H1 (cell line): ENCODE measurements around the gene SNCAIP. TPM values are rescaled to one million over a fixed set of nuclear protein-coding genes. Genes with fewer than 3 reads are reported as not detected.

ENCODE experiments used
- CTCF ChIA-PET: fragments of 300-600 bp; sonication (Branson Sonifier 250); formaldehyde crosslinking; loops from one replicate; lab custom pipeline; 2021; ENCODE audit not compliant: partially characterized antibody; lab: Charles Lee
- POLR2A ChIA-PET: fragments of 300-600 bp; sonication (Branson Sonifier 250); formaldehyde crosslinking; loops from one replicate; lab custom pipeline; 2021; ENCODE audit warnings: inconsistent platforms; ENCODE audit not compliant: partially characterized antibody; lab: Charles Lee
- DNase-seq, 2 experiments: peaks; one replicate each; pipeline versions ENCODE4 v3.0.0 to v3.0.0-alpha.2; 2010 to 2022; ENCODE audit warnings: low spot score in 2 of 2, low read depth in 1 of 2, mixed read lengths in 1 of 2
- FAIRE-seq: peaks from 2 replicates; lab custom pipeline; 2011; peaks lifted over from hg19 to GRCh38; lab: Jason Lieb, UNC
- H2AFZ ChIP-seq: 2 replicates; pipeline ENCODE4 v1.8.1; 2012; ENCODE audit warnings: low read length, inconsistent platforms
- H2AK5ac ChIP-seq: 2 replicates; pipeline ENCODE4 v1.6.1; 2013; ENCODE audit warnings: low read depth, low read length
- H2BK120ac ChIP-seq: replicated peaks from 2 replicates; pipeline ENCODE3; 2013; ENCODE audit warnings: low read depth, low read length, inconsistent platforms
- H2BK12ac ChIP-seq: 2 replicates; pipeline ENCODE4 v1.6.1; 2013; ENCODE audit warnings: low read depth, low read length
- H2BK15ac ChIP-seq: 2 replicates; pipeline ENCODE4 v1.6.1; 2013; ENCODE audit warnings: low read length
- H2BK20ac ChIP-seq: 2 replicates; pipeline ENCODE4 v1.6.1; 2013; ENCODE audit warnings: low read length
- H2BK5ac ChIP-seq: 2 replicates; pipeline ENCODE4 v1.6.1; 2013; ENCODE audit warnings: low read depth, low read length
- H3K14ac ChIP-seq: 2 replicates; pipeline ENCODE4 v1.6.1; 2013; ENCODE audit warnings: inconsistent platforms; ENCODE audit not compliant: insufficient read length
- H3K18ac ChIP-seq: 2 replicates; pipeline ENCODE4 v1.6.1; 2013; ENCODE audit warnings: low read length; ENCODE audit errors: extremely low read depth
- H3K23ac ChIP-seq: 2 replicates; pipeline ENCODE4 v1.6.1; 2013; ENCODE audit warnings: inconsistent platforms; ENCODE audit not compliant: insufficient read length
- H3K23me2 ChIP-seq: 2 replicates; pipeline ENCODE4 v1.6.1; 2013; ENCODE audit warnings: low read depth, low read length
- H3K27ac ChIP-seq: 2 replicates; pipeline ENCODE4 v1.6.1; 2011; ENCODE audit warnings: low read depth, low read length, inconsistent platforms
- H3K27me3 ChIP-seq, 4 experiments: replicated peaks in 1 of 4; 1 replicate in 1 of 4; 2 replicates in 3 of 4; pipeline versions ENCODE4 v1.6.1 to v1.8.1; 2011 to 2013; ENCODE audit warnings: low read length in 3 of 4, mild to moderate bottlenecking in 3 of 4, inconsistent platforms in 2 of 4, mixed read lengths in 2 of 4, moderate library complexity in 1 of 4; ENCODE audit not compliant: control insufficient read depth in 3 of 4, insufficient read depth in 3 of 4; ENCODE audit errors: extremely low read depth in 1 of 4
- H3K36me3 ChIP-seq, 4 experiments: 2 replicates each; pipeline versions ENCODE4 v1.6.1 to v1.8.1; 2011 to 2013; ENCODE audit warnings: mild to moderate bottlenecking in 4 of 4, low read length in 3 of 4, moderate library complexity in 2 of 4, control low read depth in 1 of 4, inconsistent platforms in 1 of 4; ENCODE audit not compliant: insufficient read depth in 4 of 4, control insufficient read depth in 2 of 4
- H3K4ac ChIP-seq: replicated peaks from 2 replicates; pipeline ENCODE3; 2013; ENCODE audit warnings: low read length, low read depth, mixed read lengths, inconsistent platforms; ENCODE audit not compliant: insufficient read length
- H3K4me1 ChIP-seq, 4 experiments: replicated peaks in 1 of 4; 1 replicate in 1 of 4; 2 replicates in 3 of 4; pipeline versions ENCODE4 v1.6.1 to v1.8.1; 2011 to 2013; ENCODE audit warnings: low read length in 3 of 4, inconsistent platforms in 2 of 4, mixed read lengths in 1 of 4; ENCODE audit not compliant: insufficient read depth in 4 of 4, control insufficient read depth in 3 of 4
- H3K4me2 ChIP-seq, 2 experiments: 2 replicates each; pipeline versions ENCODE4 v1.6.1 to v1.8.1; 2011 to 2013; ENCODE audit warnings: low read depth in 2 of 2, low read length in 2 of 2, control low read depth in 1 of 2, inconsistent platforms in 1 of 2, mild to moderate bottlenecking in 1 of 2; ENCODE audit not compliant: insufficient read depth in 1 of 2
- H3K4me3 ChIP-seq, 4 experiments: fragments of 200-600, 300-600 bp in 1 of 4; sonication (generic), shearing (Covaris generic), sonication (Bioruptor Twin) in 1 of 4; 2 replicates each; pipeline versions ENCODE4 v1.5.1 to v1.8.1; 2011 to 2016; ENCODE audit warnings: low read length in 4 of 4, low read depth in 3 of 4, control low read depth in 2 of 4, inconsistent platforms in 2 of 4, mild to moderate bottlenecking in 2 of 4, mixed read lengths in 1 of 4, moderate library complexity in 1 of 4; ENCODE audit not compliant: insufficient read depth in 2 of 4; ENCODE audit errors: extremely low read depth in 1 of 4
- H3K56ac ChIP-seq: replicated peaks from 2 replicates; pipeline ENCODE3; 2013; ENCODE audit warnings: low read depth, mild to moderate bottlenecking, mixed read lengths, low read length, inconsistent platforms; ENCODE audit not compliant: insufficient read length
- H3K79me1 ChIP-seq: 2 replicates; pipeline ENCODE4 v1.6.1; 2013; ENCODE audit warnings: low read depth, low read length, control low read depth
- H3K79me2 ChIP-seq, 2 experiments: 2 replicates each; pipeline versions ENCODE4 v1.6.1 to v1.8.1; 2012 to 2013; ENCODE audit warnings: low read length in 2 of 2, mild to moderate bottlenecking in 2 of 2, inconsistent platforms in 1 of 2; ENCODE audit not compliant: insufficient read depth in 2 of 2, control insufficient read depth in 1 of 2
- H3K9ac ChIP-seq, 4 experiments: replicated peaks in 1 of 4; 1 replicate in 1 of 4; 2 replicates in 3 of 4; pipeline versions ENCODE4 v1.6.1 to v1.8.1; 2011 to 2013; ENCODE audit warnings: low read depth in 3 of 4, low read length in 3 of 4, control low read depth in 2 of 4, mild to moderate bottlenecking in 2 of 4, moderate library complexity in 2 of 4, inconsistent platforms in 1 of 4; ENCODE audit errors: extremely low read depth in 1 of 4
- H3K9me3 ChIP-seq, 2 experiments: 2 replicates each; pipeline versions ENCODE4 v1.6.1 to v1.8.1; 2012 to 2013; ENCODE audit warnings: mild to moderate bottlenecking in 2 of 2, moderate library complexity in 2 of 2, control low read depth in 1 of 2, inconsistent platforms in 1 of 2, low read depth in 1 of 2, low read length in 1 of 2, mixed read lengths in 1 of 2; ENCODE audit not compliant: insufficient read depth in 2 of 2
- H4K20me1 ChIP-seq, 2 experiments: replicated peaks in 1 of 2; 2 replicates each; pipeline versions ENCODE3 to v1.8.1; 2011 to 2013; ENCODE audit warnings: inconsistent platforms in 2 of 2, low read length in 2 of 2, mild to moderate bottlenecking in 1 of 2; ENCODE audit not compliant: insufficient read depth in 2 of 2, control insufficient read depth in 1 of 2
- H4K5ac ChIP-seq: 2 replicates; pipeline ENCODE4 v1.6.1; 2013; ENCODE audit warnings: low read length, low read depth, mixed read lengths, inconsistent platforms; ENCODE audit not compliant: insufficient read length
- H4K8ac ChIP-seq: 2 replicates; pipeline ENCODE4 v1.8.0; 2013; ENCODE audit warnings: mild to moderate bottlenecking, moderate library complexity, low read length, inconsistent platforms; ENCODE audit not compliant: insufficient read depth; ENCODE audit errors: extremely low read depth
- H4K91ac ChIP-seq: replicated peaks from 2 replicates; pipeline ENCODE3; 2013; ENCODE audit warnings: low read length, mixed read lengths, inconsistent platforms; ENCODE audit not compliant: insufficient read length
- CBX8 ChIP-seq: fragments of 300-800, 300-1000 bp; sonication (generic); IDR thresholded peaks from 2 replicates; pipeline ENCODE4 v1.7.1; 2016; ENCODE audit warnings: low read depth, low read length, borderline replicate concordance
- GTF2F1 ChIP-seq: IDR thresholded peaks from 2 replicates; pipeline ENCODE4 v1.6.1; 2012; ENCODE audit warnings: low read depth, low read length, improper control_type of control experiment, borderline replicate concordance
- KDM1A ChIP-seq: fragments of 200-600, 300-600 bp; sonication (generic); IDR thresholded peaks from 2 replicates; pipeline ENCODE4 v1.7.1; 2016; ENCODE audit warnings: mild to moderate bottlenecking, low read length, borderline replicate concordance
- PHF8 ChIP-seq: fragments of 200-600 bp; sonication (generic); conservative IDR thresholded peaks from 2 replicates; pipeline ENCODE4 v1.7.1; 2012; ENCODE audit warnings: low read depth, mild to moderate bottlenecking, inconsistent platforms, low read length, moderate library complexity
- POLR2A ChIP-seq, 2 experiments: IDR thresholded peaks; 1 replicate in 1 of 2; 2 replicates in 1 of 2; pipeline ENCODE4 v1.6.1; 2011; ENCODE audit warnings: low read depth in 2 of 2, low read length in 2 of 2, mild to moderate bottlenecking in 2 of 2; ENCODE audit errors: control extremely low read depth in 1 of 2
- POLR2AphosphoS5 ChIP-seq: IDR thresholded peaks from 2 replicates; pipeline ENCODE4 v1.6.1; 2011; ENCODE audit warnings: low read depth, low read length
- POU5F1 ChIP-seq: IDR thresholded peaks from 2 replicates; pipeline ENCODE4 v1.6.1; 2011; ENCODE audit warnings: low read depth, mild to moderate bottlenecking, low read length, moderate library complexity
- SP1 ChIP-seq: IDR thresholded peaks from 2 replicates; pipeline ENCODE4 v1.6.1; 2011; ENCODE audit warnings: low read depth, low read length
- SP4 ChIP-seq: IDR thresholded peaks from 2 replicates; pipeline ENCODE4 v1.6.1; 2012; ENCODE audit warnings: low read length, inconsistent platforms
- SRF ChIP-seq: IDR thresholded peaks from 2 replicates; pipeline ENCODE4 v1.6.1; 2011; ENCODE audit warnings: mild to moderate bottlenecking, low read depth, low read length, moderate library complexity
- TAF1 ChIP-seq: IDR thresholded peaks from 2 replicates; pipeline ENCODE4 v1.6.1; 2011; ENCODE audit warnings: mild to moderate bottlenecking, low read depth, low read length
- TEAD4 ChIP-seq: IDR thresholded peaks from 2 replicates; pipeline ENCODE4 v1.6.1; 2012; ENCODE audit warnings: low read depth, low read length, inconsistent platforms, mixed read lengths
- WGBS, 2 experiments: shearing (Covaris generic) in 1 of 2; methylation state at CpG; one replicate each; pipeline versions ENCODE4 v1.1.6 to v1.1.7; 2013 to 2015; ENCODE audit warnings: low lambda C conversion rate in 2 of 2, mixed read lengths in 2 of 2, inconsistent platforms in 1 of 2, low coverage in 1 of 2, missing lambda C conversion rate in 1 of 2; ENCODE audit not compliant: insufficient replicate concordance in 2 of 2, insufficient coverage in 1 of 2, insufficient read length in 1 of 2; ENCODE audit errors: extremely low coverage in 1 of 2, missing lambda C conversion rate in 1 of 2; 5-methylcytosine and 5-hydroxymethylcytosine counted together
- polyA plus RNA-seq, 7 experiments: library from polyadenylated mRNA; depleted of rRNA in 3 of 7; stranded (reverse) in 5 of 7; unstranded in 2 of 7; fragments of >200 nt in 5 of 7; fragments of 200-250 nt in 2 of 7; gene quantifications; 1 replicate in 5 of 7; 2 replicates in 1 of 7; 4 replicates in 1 of 7; pipeline versions ENCODE4 v1.2.1 to v1.2.3, GENCODE V29; 2011 to 2013; ENCODE audit warnings: missing spikeins in 2 of 7, mixed read lengths in 2 of 7
- total RNA-seq: library from RNA; stranded (reverse); fragmentation: NEBNext Ultra II Directional; extraction: Animal tissue kit (Norgen Biotek cat#: 25700); gene quantifications from 2 replicates; pipeline ENCODE4 v1.2.1, GENCODE V29; 2021

Gene SNCAIP
- total and polyA plus RNA-seq, 2 of the 8 experiments (the other 6 are each of a cell fraction or from before 2014, with no cell fraction given): 3.9 to 9.0 TPM

DNA sequence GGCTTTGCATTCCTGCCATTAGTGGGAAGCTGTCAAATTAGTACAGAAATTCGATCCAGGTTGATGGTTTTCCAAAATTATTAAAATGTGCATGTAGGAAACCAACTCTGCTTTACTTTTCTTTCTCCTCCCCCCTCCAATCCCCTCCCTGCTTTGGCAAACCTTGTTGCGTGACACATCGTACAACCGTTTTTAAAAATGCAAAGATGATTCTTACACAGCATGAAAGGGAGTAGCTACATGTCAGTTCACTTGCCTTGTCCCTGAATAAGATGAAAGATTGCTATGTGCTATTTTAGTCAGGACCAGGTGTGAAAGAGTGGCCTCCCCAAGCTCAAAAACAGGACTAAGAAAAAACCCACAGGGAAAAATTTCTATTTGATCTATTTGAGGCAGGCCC, 11.7 kb downstream of the SNCAIP start:
- no peak for DNase-seq
- H3K4me1 ChIP-seq: 0 out of 7 replicates have a peak, but pooled peaks cover 0 to 3% (median 0%) of the 10 kb centered on the region in 4 experiments
- H3K27ac ChIP-seq: no peak overlapping the region
- no peaks in the 10 kb centered on the region for H3K79me2 ChIP-seq
- no peaks in the 10 kb centered on the region for H3K9me3 ChIP-seq
- H3K4ac ChIP-seq: no peak overlapping the region
- no peak overlapping the region for H3K9ac ChIP-seq
- H3K14ac ChIP-seq: no peak overlapping the region
- H3K4me3 ChIP-seq: no peak overlapping the region
- FAIRE-seq: no peak
- H2AFZ ChIP-seq: no peak overlapping the region
- ChIA-PET POLR2A (no interaction called here), CTCF (interaction anchor here (0.6 to 1.2 kb wide), 4 partner anchors 9 to 90 kb away, joined by 3 to 4 read pairs (median 4); no protein-coding TSS in a partner anchor)
- H2BK5ac ChIP-seq: no peak overlapping the region
- no peaks in the 10 kb centered on the region for H3K36me3 ChIP-seq
- no peak overlapping the region for H2BK12ac ChIP-seq
- no peak overlapping the region for H2BK120ac ChIP-seq
- no peak overlapping the region for H2BK20ac ChIP-seq
- H3K23me2 ChIP-seq: no peaks in the 10 kb centered on the region
- H2BK15ac ChIP-seq: no peak overlapping the region
- H4K5ac ChIP-seq: no peak overlapping the region
- H2AK5ac ChIP-seq: no peak overlapping the region
- H4K20me1 ChIP-seq: no peaks in the 10 kb centered on the region
- TF ChIP-seq TEAD4 (no peak), PHF8 (no peak), SRF (no peak), POU5F1 (no peak), SP1 (no peak), CBX8 (no peak), POLR2A (IDR thresholded peaks at IDR 0.05; ENCODE audit: control extremely low read depth in 1 of 2, low read depth in 2 of 2, low read length in 2 of 2) (no peak), SP4 (no peak), GTF2F1 (no peak), KDM1A (no peak), TAF1 (no peak), POLR2AphosphoS5 (no peak)
- H4K8ac ChIP-seq: no peak overlapping the region
- H4K91ac ChIP-seq: no peak overlapping the region
- no peaks in the 10 kb centered on the region for H3K27me3 ChIP-seq
- H3K4me2 ChIP-seq: no peak overlapping the region
- H3K56ac ChIP-seq: no peak overlapping the region
- no peak overlapping the region for H3K23ac ChIP-seq
- no peaks in the 10 kb centered on the region for H3K79me1 ChIP-seq
- 91% methylated on average over 4 of the region's 4 CpGs; no CpG with 5 or more reads in 1 of the 2 experiments for WGBS, 2 experiments
- no peak overlapping the region for H3K18ac ChIP-seq
